Keratinocyte (primary cell): ENCODE data around the gene NPSR1. TPM values are rescaled to one million over a fixed set of nuclear protein-coding genes. Genes with fewer than 3 reads are reported as not detected.

Source experiments
- DNase-seq: peaks from one replicate; pipeline ENCODE4 v3.0.0-alpha.2; 2011; ENCODE audit warnings: low read depth, missing footprints, low spot score
- FAIRE-seq: peaks from 2 replicates; lab custom pipeline; 2011; peaks lifted over from hg19 to GRCh38; lab: Jason Lieb, UNC
- H2AFZ ChIP-seq: 2 replicates; pipeline ENCODE4 v1.6.0; 2012; ENCODE audit warnings: low read length, control low read depth, inconsistent platforms; ENCODE audit not compliant: control insufficient read depth
- H3K27ac ChIP-seq: 2 replicates; pipeline ENCODE4 v1.5.1; 2011; ENCODE audit warnings: low read length; ENCODE audit not compliant: control insufficient read depth, insufficient read depth
- H3K27me3 ChIP-seq: 3 replicates; pipeline ENCODE4 v1.6.0; 2011; ENCODE audit warnings: low read length; ENCODE audit not compliant: control insufficient read depth, insufficient read depth; ENCODE audit errors: extremely low read depth
- H3K36me3 ChIP-seq, 2 experiments: 2 replicates in 1 of 2; 3 replicates in 1 of 2; pipeline ENCODE4 v1.5.1; 2011; ENCODE audit warnings: low read length in 2 of 2, mild to moderate bottlenecking in 1 of 2; ENCODE audit not compliant: control insufficient read depth in 2 of 2, insufficient read depth in 2 of 2; ENCODE audit errors: extremely low read depth in 1 of 2
- H3K4me1 ChIP-seq: 3 replicates; pipeline ENCODE4 v1.5.1; 2011; ENCODE audit warnings: low read length; ENCODE audit not compliant: control insufficient read depth, insufficient read depth; ENCODE audit errors: extremely low read depth
- H3K4me2 ChIP-seq: 3 replicates; pipeline ENCODE4 v1.6.0; 2011; ENCODE audit warnings: low read depth, low read length; ENCODE audit not compliant: control insufficient read depth, insufficient read depth; ENCODE audit errors: extremely low read depth
- H3K4me3 ChIP-seq, 3 experiments: fragments of 200-600 bp in 1 of 3; sonication (generic) in 1 of 3; 2 replicates in 2 of 3; 3 replicates in 1 of 3; pipeline ENCODE4 v1.5.1; 2011 to 2016; ENCODE audit warnings: low read length in 3 of 3, mild to moderate bottlenecking in 3 of 3, control low read depth in 2 of 3, inconsistent platforms in 1 of 3, low read depth in 1 of 3, mixed read lengths in 1 of 3, mixed run types in 1 of 3, moderate library complexity in 1 of 3; ENCODE audit not compliant: control insufficient read depth in 2 of 3, insufficient read depth in 2 of 3; ENCODE audit errors: extremely low read depth in 1 of 3
- H3K79me2 ChIP-seq: 2 replicates; pipeline ENCODE4 v1.6.0; 2012; ENCODE audit warnings: low read length; ENCODE audit not compliant: control insufficient read depth, insufficient read depth
- H3K9ac ChIP-seq: 3 replicates; pipeline ENCODE4 v1.6.0; 2011; ENCODE audit warnings: low read length; ENCODE audit not compliant: control insufficient read depth, insufficient read depth; ENCODE audit errors: extremely low read depth
- H3K9me1 ChIP-seq: 3 replicates; pipeline ENCODE4 v1.6.0; 2011; ENCODE audit warnings: low read length; ENCODE audit not compliant: control insufficient read depth, insufficient read depth; ENCODE audit errors: extremely low read depth
- H3K9me3 ChIP-seq: 2 replicates; pipeline ENCODE4 v1.5.1; 2012; ENCODE audit warnings: low read depth, low read length; ENCODE audit not compliant: control insufficient read depth
- H4K20me1 ChIP-seq: 3 replicates; pipeline ENCODE4 v1.6.0; 2011; ENCODE audit warnings: low read length; ENCODE audit not compliant: control insufficient read depth, insufficient read depth; ENCODE audit errors: extremely low read depth
- CTCF ChIP-seq, 3 experiments: IDR thresholded peaks in 1 of 3; conservative IDR thresholded peaks in 1 of 3; optimal IDR thresholded peaks in 1 of 3; 2 replicates in 2 of 3; 3 replicates in 1 of 3; pipeline versions ENCODE3 to v1.5.1; 2011; ENCODE audit warnings: low read length in 3 of 3, mild to moderate bottlenecking in 3 of 3, moderate library complexity in 2 of 3, control low read depth in 1 of 3, inconsistent platforms in 1 of 3; ENCODE audit not compliant: insufficient read depth in 2 of 3; ENCODE audit errors: extremely low read depth in 1 of 3
- EZH2 ChIP-seq: IDR thresholded peaks from one replicate; pipeline ENCODE4 v1.6.1; 2012; ENCODE audit warnings: inconsistent platforms, mild to moderate bottlenecking, low read length, moderate library complexity
- dilution Hi-C: fragments of 300-500 bp; cut with MboI; formaldehyde crosslinking; loops from one replicate; pipeline ENCODE4 v1.7.0; 2020; ENCODE audit warnings: low sequenced_read_pairs; ENCODE audit not compliant: extremely low pct_ligation_motif_present
- polyA plus RNA-seq, 5 experiments: library from polyadenylated mRNA; depleted of rRNA in 3 of 5; stranded (reverse) in 3 of 5; stranded (forward) in 1 of 5; unstranded in 1 of 5; fragments of >200 nt; gene quantifications; 1 replicate in 1 of 5; 2 replicates in 3 of 5; 3 replicates in 1 of 5; pipeline versions ENCODE4 v1.2.1 to v1.2.3, GENCODE V29; 2011 to 2012; ENCODE audit warnings: missing spikeins in 2 of 5, low read depth in 1 of 5, low replicate concordance in 1 of 5
- small RNA-seq, 3 experiments: library from RNA; depleted of rRNA; stranded (forward); fragments of <200 nt; gene quantifications; one replicate each; pipeline ENCODE3, GENCODE V24; 2012; ENCODE audit warnings: low read depth in 3 of 3, low replicate concordance in 1 of 3; ENCODE audit not compliant: insufficient read length in 3 of 3

NPSR1 gene
- polyA plus RNA-seq, 1 donor (not counting 4 experiments of a cell fraction or from before 2014, with no cell fraction given), result not detected

- FAIRE-seq (no peak), DNase-seq (no peak)
- Histone ChIP-seq H3K4me3 (no peak overlapping the region), H3K4me2 (no peak overlapping the region), H3K9ac (no peak overlapping the region), H3K36me3 (no peaks in the 10 kb centered on the region), H4K20me1 (no peaks in the 10 kb centered on the region), H3K9me1 (no peaks in the 10 kb centered on the region), H3K27ac (no peak overlapping the region), H3K27me3 (no peaks in the 10 kb centered on the region), H2AFZ (no peak overlapping the region), H3K79me2 (no peaks in the 10 kb centered on the region), H3K4me1 (peaks cover 4% of the 10 kb centered on the region), H3K9me3 (no peaks in the 10 kb centered on the region)
- dilution Hi-C loops, result no loop called here
- TF ChIP-seq EZH2 (no peak), CTCF (optimal IDR thresholded peaks at IDR 0.05 in 1 of 3, IDR thresholded peaks at IDR 0.05 in 1 of 3, conservative IDR thresholded peaks at IDR 0.05 in 1 of 3; ENCODE audit: extremely low read depth in 1 of 3, insufficient read depth in 2 of 3, low read length in 3 of 3) (no peak)
Measured at GRCh38 chr7:34889951-34890350, 231.9 kb downstream of the NPSR1 start.

- no peak for FAIRE-seq
- no peak overlapping the region for H2AFZ ChIP-seq
- dilution Hi-C loops, result no loop called here
Measured at GRCh38 chr7:34895202-34895601, 237.2 kb downstream of the NPSR1 start.

More at GRCh38 chr7:34895202-34895601, 237.2 kb downstream of the NPSR1 start:
- Histone ChIP-seq H3K4me2 (no peak overlapping the region), H3K9me3 (no peaks in the 10 kb centered on the region), H3K9me1 (no peaks in the 10 kb centered on the region), H3K27ac (no peak overlapping the region), H3K79me2 (no peaks in the 10 kb centered on the region), H4K20me1 (no peaks in the 10 kb centered on the region), H3K36me3 (no peaks in the 10 kb centered on the region), H3K9ac (no peak overlapping the region), H3K27me3 (no peaks in the 10 kb centered on the region), H3K4me3 (no peak overlapping the region), H3K4me1 (peaks cover 4% of the 10 kb centered on the region)
- DNase-seq, result no peak
- no peak for TF ChIP-seq CTCF (optimal IDR thresholded peaks at IDR 0.05 in 1 of 3, IDR thresholded peaks at IDR 0.05 in 1 of 3, conservative IDR thresholded peaks at IDR 0.05 in 1 of 3; ENCODE audit: extremely low read depth in 1 of 3, insufficient read depth in 2 of 3, low read length in 3 of 3)
- TF ChIP-seq EZH2, result no peak

Small RNA genes lying within 50 kb of the gene (small RNA-seq; reads per million reads assigned to genes)
- gene RF00322 (0 reads per million in 3 experiments), gene RN7SL132P (0 reads per million in 3 experiments)
